Camera-type eye (tissue), 1 donor: ENCODE results near the gene TASOR2. TPM values are rescaled to one million over a fixed set of nuclear protein-coding genes. Genes with fewer than 3 reads are reported as not detected.

ENCODE experiments used
- total RNA-seq: library from RNA; depleted of rRNA; stranded (reverse); fragments of >200 nt; gene quantifications from one replicate; pipeline ENCODE4 v1.2.3, GENCODE V29; 2014

TASOR2 gene
- total RNA-seq: 119 TPM

GRCh38 chr10:5684318-5684970 is at the start of gene TASOR2:
Gene TASOR2 (plus strand): TSS chr10:5684838. CDS start chr10:5720643, 35,805 bp downstream.

GRCh38 chr10:5666008-5666840 is 18.4 kb upstream of the TASOR2 start, which contains the start of gene ASB13:
Gene ASB13 (minus strand): TSS chr10:5666595. CDS start chr10:5666551, 44 bp downstream.

Other genes starting within 250 kb of the TASOR2 start
- 3.3 TPM for gene CALML5, start 185.3 kb upstream of the TASOR2 start, total RNA-seq
- 0.33 TPM for gene CALML3, start 159.9 kb upstream of the TASOR2 start, total RNA-seq
- 30.4 TPM for gene ASB13, start 18.2 kb upstream of the TASOR2 start, total RNA-seq
- 290 TPM for gene GDI2, start 128.6 kb downstream of the TASOR2 start, total RNA-seq
- gene ANKRD16, start 205.1 kb downstream of the TASOR2 start, total RNA-seq: 15.1 TPM
- 94.6 TPM for gene FBH1, start 205.4 kb downstream of the TASOR2 start, total RNA-seq